Measurements from ENCODE around the gene NUB1. TPM values are rescaled to one million over a fixed set of nuclear protein-coding genes. Genes with fewer than 3 reads are reported as not detected.

NUB1 gene
- total RNA-seq, 6 donors from 2014 or later = 37.0 to 80.0 (median 50.0) TPM

DNA sequence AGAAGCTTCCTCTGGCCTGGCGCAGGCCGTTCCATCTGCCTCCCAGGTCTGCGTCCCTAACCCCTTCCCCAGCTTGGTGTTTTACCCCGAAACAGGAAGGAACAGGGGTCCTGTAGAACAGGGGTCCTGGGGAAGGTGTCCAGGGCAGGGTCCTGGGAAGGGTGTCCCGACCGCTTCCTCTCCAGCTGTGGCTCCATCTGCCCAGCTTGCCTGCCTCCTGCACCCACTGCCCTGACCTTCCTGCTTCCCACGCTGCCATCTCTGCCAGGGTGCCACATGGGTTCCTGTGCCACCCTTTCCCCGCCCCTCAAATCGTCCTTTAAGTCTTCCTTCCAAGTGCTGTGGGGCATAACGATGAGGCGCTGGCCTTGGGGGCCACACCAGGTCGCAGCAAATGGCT, 35.8 kb downstream of the NUB1 start:
- Histone ChIP-seq H3K9me3 (no peaks in the 10 kb centered on the region), H3K27ac (no peak overlapping the region), H3K4me1 (peaks cover 14 to 17% (median 16%) of the 10 kb centered on the region in 4 donors), H3K4me3 (no peak overlapping the region), H3K36me3 (peaks cover 21 to 69% (median 55%) of the 10 kb centered on the region in 4 donors), H3K27me3 (peaks cover 0 to 15% (median 9%) of the 10 kb centered on the region in 4 donors)
- no peak for DNase-seq
- WGBS, 2 donors = 88 to 93% methylated on average over 9 to 12 of the region's 12 CpGs
- ATAC-seq (ENCODE audit: low FRiP score in 2 of 2) = no peak
- no peak for TF ChIP-seq EP300 (IDR thresholded peaks at IDR 0.05)
- TF ChIP-seq, protein P1, sequence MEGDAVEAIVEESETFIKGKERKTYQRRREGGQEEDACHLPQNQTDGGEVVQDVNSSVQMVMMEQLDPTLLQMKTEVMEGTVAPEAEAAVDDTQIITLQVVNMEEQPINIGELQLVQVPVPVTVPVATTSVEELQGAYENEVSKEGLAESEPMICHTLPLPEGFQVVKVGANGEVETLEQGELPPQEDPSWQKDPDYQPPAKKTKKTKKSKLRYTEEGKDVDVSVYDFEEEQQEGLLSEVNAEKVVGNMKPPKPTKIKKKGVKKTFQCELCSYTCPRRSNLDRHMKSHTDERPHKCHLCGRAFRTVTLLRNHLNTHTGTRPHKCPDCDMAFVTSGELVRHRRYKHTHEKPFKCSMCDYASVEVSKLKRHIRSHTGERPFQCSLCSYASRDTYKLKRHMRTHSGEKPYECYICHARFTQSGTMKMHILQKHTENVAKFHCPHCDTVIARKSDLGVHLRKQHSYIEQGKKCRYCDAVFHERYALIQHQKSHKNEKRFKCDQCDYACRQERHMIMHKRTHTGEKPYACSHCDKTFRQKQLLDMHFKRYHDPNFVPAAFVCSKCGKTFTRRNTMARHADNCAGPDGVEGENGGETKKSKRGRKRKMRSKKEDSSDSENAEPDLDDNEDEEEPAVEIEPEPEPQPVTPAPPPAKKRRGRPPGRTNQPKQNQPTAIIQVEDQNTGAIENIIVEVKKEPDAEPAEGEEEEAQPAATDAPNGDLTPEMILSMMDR (IDR thresholded peaks at IDR 0.05) = no peak
- TF ChIP-seq POLR2AphosphoS5 (IDR thresholded peaks at IDR 0.05) = no peak
- no peak for TF ChIP-seq POLR2A (IDR thresholded peaks at IDR 0.05)

DNA sequence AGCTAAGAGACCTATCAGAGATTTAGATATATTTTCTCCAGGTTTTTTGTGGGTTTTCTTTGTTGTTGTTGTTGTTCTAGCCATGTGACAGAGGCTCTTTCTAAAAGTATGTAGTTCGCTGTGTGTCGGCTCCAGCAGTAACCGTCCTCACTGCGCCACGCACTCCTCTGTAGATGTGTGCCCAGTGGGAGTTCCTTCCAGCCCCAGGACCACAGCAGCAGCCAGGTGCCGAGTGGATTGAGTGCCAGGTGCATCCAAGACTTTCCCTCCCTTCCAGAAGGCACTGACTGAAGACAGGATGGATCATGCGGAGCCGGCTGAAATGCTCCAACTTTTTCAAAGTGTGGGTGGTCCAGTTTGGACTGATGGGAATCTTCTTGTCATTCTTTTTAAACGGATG, 36.4 kb downstream of the NUB1 start:
- no peak for TF ChIP-seq POLR2AphosphoS5 (IDR thresholded peaks at IDR 0.05)
- no peak for TF ChIP-seq EP300 (IDR thresholded peaks at IDR 0.05)
- TF ChIP-seq, protein P1 (IDR thresholded peaks at IDR 0.05) = no peak
- TF ChIP-seq POLR2A (IDR thresholded peaks at IDR 0.05) = no peak
- H3K36me3 ChIP-seq = peaks cover 21 to 63% (median 52%) of the 10 kb centered on the region in 4 donors
- H3K27ac ChIP-seq = no peak overlapping the region
- H3K27me3 ChIP-seq = peaks cover 0 to 19% (median 10%) of the 10 kb centered on the region in 4 donors
- no peak for ATAC-seq (ENCODE audit: low FRiP score in 2 of 2)
- H3K9me3 ChIP-seq = no peaks in the 10 kb centered on the region
- H3K4me3 ChIP-seq = no peak overlapping the region
- peaks cover 14 to 19% (median 16%) of the 10 kb centered on the region in 4 donors for H3K4me1 ChIP-seq
- 88 to 98% methylated on average over 9 of the region's 9 CpGs for WGBS, 2 donors
- no peak for DNase-seq

DNA sequence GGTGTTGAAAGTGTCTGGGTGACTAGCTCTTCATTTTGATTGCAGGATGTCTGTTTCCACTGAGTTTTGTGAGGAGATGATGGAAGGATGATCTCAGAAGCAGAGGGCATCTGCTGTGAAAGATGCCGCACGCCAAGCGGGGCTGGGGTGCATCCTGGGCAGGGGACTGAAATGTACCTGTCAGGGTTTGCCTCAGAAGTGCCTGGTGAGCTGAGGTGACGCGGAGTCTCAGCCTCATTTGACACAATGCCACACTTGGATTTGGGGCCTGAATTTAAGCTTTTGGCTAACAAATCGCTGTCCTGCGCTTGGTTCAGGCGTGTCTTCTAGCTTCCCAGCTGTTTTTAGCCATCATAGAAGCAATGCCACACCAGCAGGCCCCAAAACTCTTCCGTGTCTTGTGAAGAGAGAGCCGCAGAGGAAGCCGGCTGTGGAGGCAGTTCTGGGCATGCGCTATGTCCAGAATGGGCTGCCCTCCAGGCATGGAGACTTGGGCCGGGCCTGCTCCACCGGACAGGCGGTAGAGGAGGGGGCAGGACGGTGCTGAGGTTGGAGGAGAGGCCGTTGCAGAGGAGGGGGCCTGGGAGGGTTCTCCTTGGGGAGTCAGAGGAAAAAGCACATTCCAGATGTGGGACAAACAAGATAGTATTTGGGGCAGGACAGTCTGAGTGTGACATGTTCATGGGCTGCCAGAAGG, 37.0 kb downstream of the NUB1 start:
- peaks cover 14 to 19% (median 16%) of the 10 kb centered on the region in 4 donors for H3K4me1 ChIP-seq
- H3K27ac ChIP-seq = no peak overlapping the region
- peaks cover 20 to 57% (median 48%) of the 10 kb centered on the region in 4 donors for H3K36me3 ChIP-seq
- H3K9me3 ChIP-seq = no peaks in the 10 kb centered on the region
- 82 to 89% methylated on average over 17 of the region's 17 CpGs for WGBS, 2 donors
- no peak for DNase-seq
- TF ChIP-seq POLR2AphosphoS5 (IDR thresholded peaks at IDR 0.05) = no peak
- no peak overlapping the region for H3K4me3 ChIP-seq
- peaks cover 0 to 19% (median 10%) of the 10 kb centered on the region in 4 donors for H3K27me3 ChIP-seq
- no peak for ATAC-seq (ENCODE audit: low FRiP score in 2 of 2)

DNA sequence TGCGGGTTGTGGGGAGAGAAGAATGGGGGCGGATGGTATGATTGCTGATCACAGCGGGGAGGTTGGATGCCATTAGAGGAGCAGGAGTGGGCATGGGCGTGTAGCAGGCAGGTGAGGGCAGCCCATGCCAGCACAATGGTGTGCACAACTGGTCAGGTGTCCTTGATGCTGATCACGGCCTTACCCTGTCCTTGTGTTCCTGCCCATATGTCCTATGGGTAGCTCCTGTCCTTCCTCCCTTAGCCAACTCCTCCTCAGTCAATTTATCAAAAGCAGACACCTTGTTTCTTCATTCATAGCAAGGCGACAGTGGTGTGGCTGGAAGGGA, 37.5 kb downstream of the NUB1 start:
- Histone ChIP-seq H3K4me1 (peaks cover 14 to 19% (median 16%) of the 10 kb centered on the region in 4 donors), H3K27ac (no peak overlapping the region), H3K36me3 (peaks cover 16 to 51% (median 43%) of the 10 kb centered on the region in 4 donors), H3K27me3 (peaks cover 0 to 19% (median 10%) of the 10 kb centered on the region in 4 donors), H3K4me3 (no peak overlapping the region), H3K9me3 (no peaks in the 10 kb centered on the region)
- DNase-seq = no peak
- WGBS, 2 donors = 83 to 88% methylated on average over 5 to 6 of the region's 6 CpGs
- TF ChIP-seq EP300 (IDR thresholded peaks at IDR 0.05) = no peak
- no peak for TF ChIP-seq POLR2A (IDR thresholded peaks at IDR 0.05)
- TF ChIP-seq POLR2AphosphoS5 (IDR thresholded peaks at IDR 0.05) = no peak
- TF ChIP-seq, protein P1 (IDR thresholded peaks at IDR 0.05) = no peak
- no peak for ATAC-seq (ENCODE audit: low FRiP score in 2 of 2)

DNA sequence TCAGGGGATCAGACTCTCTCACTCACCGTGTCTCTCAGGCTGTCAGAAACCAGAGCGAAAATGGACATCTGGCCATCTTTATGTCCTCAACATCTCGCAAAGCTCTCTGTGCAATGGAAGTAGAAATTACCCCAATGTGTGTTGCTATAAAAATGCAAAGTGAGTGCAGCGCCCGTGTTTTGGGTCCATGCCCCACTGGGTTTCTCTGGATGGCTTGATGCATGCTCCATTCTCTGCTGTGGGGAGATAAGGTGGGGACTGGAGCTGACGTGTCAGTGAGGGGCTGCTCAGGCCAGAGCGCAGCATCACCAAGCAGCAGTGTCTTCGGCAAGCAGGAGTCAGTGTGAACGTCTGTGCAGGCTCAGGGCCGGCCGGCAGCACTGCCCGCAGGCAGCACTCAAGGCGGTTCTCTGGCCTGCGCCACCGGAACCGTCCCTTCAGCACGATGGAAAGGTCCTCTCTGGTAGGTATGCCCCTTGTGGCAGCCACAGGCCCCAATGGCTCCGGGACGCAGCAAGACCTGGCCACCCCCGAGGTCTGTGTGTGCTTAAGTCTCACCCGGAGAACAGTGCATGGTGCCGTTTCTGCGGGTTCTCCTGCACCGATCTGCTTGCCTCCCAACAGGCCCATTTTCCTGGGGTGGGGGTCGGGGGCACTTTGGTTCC, 38.1 kb downstream of the NUB1 start:
- peaks cover 15 to 46% (median 38%) of the 10 kb centered on the region in 4 donors for H3K36me3 ChIP-seq

More for the DNA sequence above, 38.1 kb downstream of the NUB1 start:
- no peaks in the 10 kb centered on the region for H3K9me3 ChIP-seq
- WGBS, 2 donors = 88 to 94% methylated on average over 6 to 25 of the region's 25 CpGs
- H3K27me3 ChIP-seq = peaks cover 0 to 19% (median 10%) of the 10 kb centered on the region in 4 donors
- TF ChIP-seq EP300 (IDR thresholded peaks at IDR 0.05) (no peak), POLR2A (IDR thresholded peaks at IDR 0.05) (no peak), POLR2AphosphoS5 (IDR thresholded peaks at IDR 0.05) (no peak)
- TF ChIP-seq, protein P1 (IDR thresholded peaks at IDR 0.05) = no peak
- ATAC-seq (ENCODE audit: low FRiP score in 2 of 2) (no peak), DNase-seq (peak in 1 of 2 donors; percentile 81)
- no peak overlapping the region for H3K27ac ChIP-seq
- H3K4me1 ChIP-seq = peaks cover 14 to 19% (median 16%) of the 10 kb centered on the region in 4 donors
- H3K4me3 ChIP-seq = no peak overlapping the region
